HG02938 (cell line): ENCODE measurements around the gene SOX13.

ENCODE experiments used
- ATAC-seq: cut with Tn5 transposase; IDR thresholded peaks from one replicate; pipeline ENCODE4 v1.9.1; 2021; ENCODE audit warnings: mild to moderate bottlenecking, moderate library complexity; ENCODE audit not compliant: unreplicated experiment

Gene SOX13

GRCh38 chr1:204103431-204103741, 30.5 kb downstream of the SOX13 start:
- ATAC-seq = no peak

- no peak for ATAC-seq
Observed at GRCh38 chr1:204104331-204105130, 31.6 kb downstream of the SOX13 start.

GRCh38 chr1:204105131-204105515, 32.2 kb downstream of the SOX13 start:
- ATAC-seq = no peak

- no peak for ATAC-seq
Observed at GRCh38 chr1:204106825-204107224, 33.9 kb downstream of the SOX13 start.

GRCh38 chr1:204107892-204108291, 35.0 kb downstream of the SOX13 start:
- ATAC-seq = no peak

GRCh38 chr1:204108312-204109141, 35.6 kb downstream of the SOX13 start:
- no peak for ATAC-seq

GRCh38 chr1:204110894-204111633, 38.1 kb downstream of the SOX13 start:
- ATAC-seq = no peak

GRCh38 chr1:204112876-204113730, 40.2 kb downstream of the SOX13 start:
- ATAC-seq = no peak

GRCh38 chr1:204113896-204114295, 41.0 kb downstream of the SOX13 start:
- no peak for ATAC-seq

- ATAC-seq = no peak
Observed at GRCh38 chr1:204114606-204115005, 41.7 kb downstream of the SOX13 start.

- ATAC-seq = no peak
Observed at GRCh38 chr1:204115116-204115515, 42.2 kb downstream of the SOX13 start.

- no peak for ATAC-seq
Observed at GRCh38 chr1:204116539-204116938, 43.6 kb downstream of the SOX13 start.

GRCh38 chr1:204121840-204122555, 49.1 kb downstream of the SOX13 start:
- no peak for ATAC-seq

- no peak for ATAC-seq
Observed at GRCh38 chr1:204123376-204123775, 50.5 kb downstream of the SOX13 start.

- no peak for ATAC-seq
Observed at GRCh38 chr1:204124639-204125038, 51.7 kb downstream of the SOX13 start.

- no peak for ATAC-seq
Observed at GRCh38 chr1:204125759-204126351, 52.9 kb downstream of the SOX13 start.

- ATAC-seq = no peak
Observed at GRCh38 chr1:204126386-204126785, 53.5 kb downstream of the SOX13 start.

GRCh38 chr1:204126956-204127355, 54.0 kb downstream of the SOX13 start:
- no peak for ATAC-seq

- no peak for ATAC-seq
Observed at GRCh38 chr1:204127597-204128242, 54.8 kb downstream of the SOX13 start.
